HG03558 (cell line): Measurements from ENCODE around the gene SKP1.
A peak's percentile ranks its signal among the peaks of the same experiment; 100 is the strongest.

Source experiments
- ATAC-seq: cut with Tn5 transposase; IDR thresholded peaks from one replicate; pipeline ENCODE4 v1.9.1; 2021; ENCODE audit warnings: moderate number of reproducible peaks; ENCODE audit not compliant: unreplicated experiment; ENCODE audit errors: extremely low read depth

Gene SKP1

DNA sequence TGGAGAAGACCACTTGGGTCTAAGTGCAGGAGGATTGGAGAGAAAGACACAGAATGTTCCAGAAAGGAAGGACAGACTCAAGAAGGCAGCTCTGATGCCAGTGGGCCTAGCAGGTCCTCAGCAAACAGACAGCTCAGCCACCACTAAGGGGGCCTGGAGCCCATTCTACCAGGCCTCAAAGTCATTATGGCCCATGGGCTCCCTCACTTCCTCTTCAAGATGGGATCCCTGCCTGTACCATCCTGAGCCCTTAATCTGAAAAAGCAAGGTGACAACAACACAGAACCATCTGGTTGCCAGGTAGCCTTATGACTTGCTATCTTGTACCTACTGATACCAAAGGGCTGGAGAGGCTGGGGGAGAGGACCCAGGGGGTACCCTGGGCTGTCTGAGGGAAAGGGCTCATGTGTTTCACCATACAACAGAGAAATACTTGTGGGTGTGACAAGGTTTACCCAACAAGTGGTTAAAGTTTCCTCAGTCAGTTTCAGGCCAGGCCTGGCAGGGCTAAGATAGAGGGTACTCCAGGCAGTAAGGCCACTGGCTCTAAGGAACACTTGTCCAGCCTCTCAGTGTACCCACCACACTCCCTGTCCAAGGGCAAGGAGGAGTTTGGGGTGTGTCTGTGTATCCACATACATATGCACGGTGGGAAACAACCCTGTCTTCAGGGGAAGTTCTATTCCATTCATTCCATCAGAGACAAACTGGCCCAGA lies 31.6 kb downstream of the SKP1 start:
- no peak for ATAC-seq

DNA sequence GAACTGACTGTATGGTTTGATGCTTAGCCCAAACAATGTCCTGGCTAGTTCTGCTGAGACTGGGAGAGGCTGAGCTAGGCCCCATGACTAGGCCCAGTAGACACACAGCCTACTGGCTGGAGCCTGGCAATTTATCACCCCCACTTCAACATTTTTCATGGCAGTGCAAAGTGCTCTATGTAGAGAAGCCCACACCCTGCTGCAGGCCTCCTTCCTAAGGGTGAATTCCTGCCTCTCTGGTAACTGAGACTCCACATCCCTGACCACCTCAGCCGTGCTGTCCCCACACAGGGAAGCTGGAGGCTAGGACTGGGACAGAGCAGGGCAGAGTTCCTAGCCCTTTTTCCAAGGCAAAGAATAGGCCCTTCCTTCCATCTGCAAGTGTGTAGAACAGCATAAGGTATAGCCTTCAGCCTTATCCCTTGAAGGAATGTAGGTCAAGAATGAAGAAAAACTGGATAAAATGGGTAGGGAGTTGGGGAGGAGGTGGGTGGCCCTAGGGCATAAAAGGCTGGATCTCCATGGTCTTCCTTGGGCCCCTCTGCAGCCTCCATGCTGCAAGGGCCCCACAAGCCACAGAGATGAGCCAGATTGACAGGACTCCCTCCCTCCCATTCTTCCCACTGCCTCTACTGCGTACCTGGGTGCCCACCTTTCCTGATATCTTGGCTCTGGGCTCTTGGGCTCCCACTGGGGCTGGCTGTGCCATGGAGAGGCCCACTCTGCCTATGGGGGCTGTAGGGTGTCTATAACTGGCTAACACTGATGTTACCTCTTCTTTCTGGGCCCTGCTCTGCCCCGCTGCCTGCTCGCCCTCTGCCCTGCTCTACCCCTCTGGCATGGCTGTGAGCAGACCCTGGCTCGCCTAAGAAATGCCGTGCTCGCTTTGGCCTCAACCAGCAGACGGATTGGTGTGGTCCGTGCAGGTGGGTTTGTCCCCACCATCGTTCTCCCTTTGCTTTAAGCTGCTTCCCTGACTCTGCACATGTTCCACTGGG lies 32.5 kb downstream of the SKP1 start:
- ATAC-seq, result no peak

DNA sequence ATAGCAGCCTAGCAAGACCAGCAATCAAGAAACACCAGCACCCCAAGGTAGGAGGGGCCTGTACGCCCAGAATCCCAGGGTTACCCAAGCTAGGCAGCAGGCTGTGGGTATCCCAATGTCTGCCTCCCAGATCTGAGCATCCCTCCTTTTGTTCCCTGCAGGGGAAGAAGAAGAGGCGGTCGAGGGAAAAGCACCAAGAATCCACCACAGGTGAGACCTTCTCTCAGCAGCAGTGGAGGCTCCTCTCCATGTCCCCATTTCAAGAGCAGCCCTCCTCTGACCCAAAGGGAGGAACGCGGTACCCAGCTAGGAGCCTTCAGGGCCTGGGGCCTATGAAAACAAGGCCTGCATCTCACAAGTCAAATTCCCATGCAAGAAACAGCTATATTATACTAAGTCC lies 33.3 kb downstream of the SKP1 start:
- no peak for ATAC-seq

DNA sequence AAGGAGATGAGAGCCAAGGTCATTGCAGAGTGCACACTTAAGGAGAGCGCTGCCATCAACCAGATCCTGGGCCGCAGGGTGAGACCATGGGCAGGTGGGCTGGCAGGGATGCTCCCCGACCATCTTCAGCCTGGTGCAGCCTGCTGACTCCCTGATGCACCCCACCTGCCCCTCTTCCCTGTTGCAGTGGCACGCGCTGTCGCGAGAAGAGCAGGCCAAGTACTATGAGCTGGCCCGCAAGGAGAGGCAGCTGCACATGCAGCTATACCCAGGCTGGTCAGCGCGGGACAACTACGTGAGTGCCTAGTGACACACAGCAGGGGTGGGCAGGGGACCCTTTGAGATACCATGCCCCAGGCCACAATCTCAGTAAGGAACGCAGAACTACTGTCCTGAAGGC lies 33.9 kb downstream of the SKP1 start:
- ATAC-seq, result no peak

DNA sequence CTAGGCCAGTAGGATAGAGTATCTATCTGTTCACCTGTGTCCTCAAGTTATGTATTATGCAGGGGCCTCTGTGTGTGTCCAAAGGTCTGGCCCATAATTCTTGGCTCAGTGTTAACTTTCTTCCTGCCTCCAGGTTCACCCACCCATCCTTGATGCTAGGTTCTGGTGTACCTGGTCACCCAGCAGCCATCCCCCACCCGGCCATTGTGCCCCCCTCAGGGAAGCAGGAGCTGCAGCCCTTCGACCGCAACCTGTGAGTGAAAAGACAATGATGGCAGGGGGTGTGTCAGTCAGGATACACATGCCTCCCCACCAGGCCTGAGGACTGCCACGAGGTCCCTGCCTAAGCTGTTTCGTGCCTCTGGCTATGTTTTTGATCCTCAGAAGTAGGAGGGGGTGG lies 34.7 kb downstream of the SKP1 start:
- ATAC-seq, result no peak

DNA sequence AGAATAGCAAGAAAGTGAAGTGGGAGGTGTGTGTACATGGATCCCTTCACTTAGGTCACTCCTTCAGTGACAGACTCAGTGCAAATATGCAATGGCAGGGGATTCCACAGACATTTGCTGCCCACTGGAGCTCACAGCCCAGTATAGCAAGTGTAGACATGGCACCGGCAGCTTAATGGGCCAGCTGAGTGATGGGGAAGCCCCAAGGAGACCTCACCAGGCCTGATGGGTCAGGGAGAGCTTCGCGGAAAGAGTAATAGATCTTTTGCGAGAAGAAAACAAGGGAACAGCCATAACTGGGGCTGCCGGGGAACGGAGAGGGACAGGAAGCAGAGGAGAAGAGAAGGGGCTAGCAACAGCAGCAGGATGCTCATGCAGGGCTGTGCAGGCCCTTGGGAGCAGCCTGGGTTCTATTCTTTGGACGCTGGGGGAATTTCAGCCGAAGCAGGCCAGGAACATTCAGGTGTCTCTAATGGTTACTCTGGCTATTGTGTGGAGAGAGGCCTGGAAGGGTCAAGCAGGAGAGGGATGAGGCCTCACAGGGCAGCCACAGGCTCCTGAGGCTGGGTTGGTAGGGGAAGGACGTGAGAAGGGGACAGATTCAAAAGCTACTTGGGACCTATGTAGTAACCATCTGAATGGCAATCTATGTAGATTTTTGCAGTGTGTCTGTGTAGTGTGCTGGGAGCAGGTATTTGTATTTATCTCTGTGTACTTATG lies 35.3 kb downstream of the SKP1 start:
- ATAC-seq, result no peak

DNA sequence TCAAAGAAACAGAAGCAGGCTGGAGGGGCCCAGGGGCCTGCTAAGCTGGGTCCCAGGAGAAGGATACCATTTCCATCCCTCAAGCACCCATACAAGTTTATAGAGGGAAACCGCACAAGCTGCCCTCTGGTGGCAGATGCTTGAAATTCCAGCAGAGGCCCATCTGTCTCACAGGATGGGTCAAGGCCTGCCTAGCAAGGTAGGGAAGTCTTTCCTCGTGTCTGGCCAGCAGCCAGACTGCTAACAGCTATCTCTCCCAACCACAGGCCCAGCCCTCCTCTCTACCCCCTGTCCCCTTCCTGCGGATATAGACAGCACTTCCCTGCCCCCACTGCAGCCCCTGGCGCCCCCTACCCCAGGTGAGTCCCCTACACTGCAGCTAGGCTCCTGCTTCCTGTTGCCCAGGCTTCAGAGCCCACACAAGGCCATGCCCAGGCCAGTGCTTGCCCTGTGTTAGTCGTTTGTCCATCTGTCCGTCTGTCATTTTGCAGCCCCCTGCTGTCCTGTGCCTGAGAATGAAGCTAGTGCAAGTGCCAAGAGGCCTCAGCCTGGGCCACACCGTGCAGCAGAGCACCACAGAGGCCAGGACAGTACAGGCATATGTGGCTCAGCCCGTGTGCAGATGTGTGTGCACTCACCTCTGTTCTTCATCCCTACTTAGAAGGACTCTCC lies 36.1 kb downstream of the SKP1 start:
- no peak for ATAC-seq

DNA sequence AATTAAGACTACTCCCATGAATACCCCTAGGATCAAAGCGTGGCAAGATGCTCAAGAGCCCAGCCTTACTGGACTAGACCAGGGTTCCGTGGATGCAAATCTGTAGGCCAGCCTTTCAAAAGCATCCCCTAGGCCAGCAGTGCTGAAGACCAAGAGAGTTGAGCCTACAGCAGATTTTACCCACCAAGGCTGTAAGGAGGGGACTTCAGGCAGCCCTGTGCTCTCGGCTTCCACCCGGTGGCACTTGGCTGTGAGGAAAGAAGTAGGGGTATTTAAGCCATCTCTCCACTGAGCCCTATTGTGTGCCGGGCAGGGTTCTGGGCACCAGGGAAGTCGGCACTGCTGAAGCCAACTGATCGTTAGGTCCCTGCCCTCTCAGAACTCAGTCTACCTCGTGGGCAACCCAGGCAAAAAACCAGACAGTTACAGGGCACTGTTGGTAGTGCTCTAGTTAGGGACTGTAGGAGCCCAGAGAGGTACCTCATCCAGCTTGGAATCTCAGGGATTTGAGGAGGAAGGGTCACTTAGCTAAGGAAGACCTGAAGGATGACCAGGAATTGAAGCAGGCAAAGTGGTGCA lies 36.8 kb downstream of the SKP1 start:
- no peak for ATAC-seq

DNA sequence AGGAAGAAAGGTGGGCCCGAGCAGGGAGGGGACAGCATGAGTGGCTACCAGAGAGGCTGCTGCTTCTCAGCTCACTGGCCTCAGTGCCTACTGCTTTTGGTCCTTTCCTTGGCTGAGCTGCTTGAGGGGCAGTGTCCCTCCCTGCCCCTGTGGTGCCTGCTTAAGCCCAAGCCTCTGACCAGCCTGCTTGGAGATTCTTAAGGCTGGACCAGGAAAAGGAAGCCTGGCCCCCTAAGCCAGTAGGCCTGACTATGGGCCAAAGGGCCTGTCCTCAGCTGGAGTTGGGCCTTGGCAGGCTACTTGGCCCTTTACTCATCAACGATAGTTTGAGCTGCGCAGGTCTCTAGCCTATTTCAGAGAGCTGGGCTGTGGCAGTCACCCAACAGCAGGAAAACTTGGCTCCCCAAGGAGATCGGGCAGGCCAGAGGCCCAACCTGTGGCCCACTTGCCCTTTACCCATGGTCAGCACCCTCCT lies 37.3 kb downstream of the SKP1 start:
- ATAC-seq, result no peak

DNA sequence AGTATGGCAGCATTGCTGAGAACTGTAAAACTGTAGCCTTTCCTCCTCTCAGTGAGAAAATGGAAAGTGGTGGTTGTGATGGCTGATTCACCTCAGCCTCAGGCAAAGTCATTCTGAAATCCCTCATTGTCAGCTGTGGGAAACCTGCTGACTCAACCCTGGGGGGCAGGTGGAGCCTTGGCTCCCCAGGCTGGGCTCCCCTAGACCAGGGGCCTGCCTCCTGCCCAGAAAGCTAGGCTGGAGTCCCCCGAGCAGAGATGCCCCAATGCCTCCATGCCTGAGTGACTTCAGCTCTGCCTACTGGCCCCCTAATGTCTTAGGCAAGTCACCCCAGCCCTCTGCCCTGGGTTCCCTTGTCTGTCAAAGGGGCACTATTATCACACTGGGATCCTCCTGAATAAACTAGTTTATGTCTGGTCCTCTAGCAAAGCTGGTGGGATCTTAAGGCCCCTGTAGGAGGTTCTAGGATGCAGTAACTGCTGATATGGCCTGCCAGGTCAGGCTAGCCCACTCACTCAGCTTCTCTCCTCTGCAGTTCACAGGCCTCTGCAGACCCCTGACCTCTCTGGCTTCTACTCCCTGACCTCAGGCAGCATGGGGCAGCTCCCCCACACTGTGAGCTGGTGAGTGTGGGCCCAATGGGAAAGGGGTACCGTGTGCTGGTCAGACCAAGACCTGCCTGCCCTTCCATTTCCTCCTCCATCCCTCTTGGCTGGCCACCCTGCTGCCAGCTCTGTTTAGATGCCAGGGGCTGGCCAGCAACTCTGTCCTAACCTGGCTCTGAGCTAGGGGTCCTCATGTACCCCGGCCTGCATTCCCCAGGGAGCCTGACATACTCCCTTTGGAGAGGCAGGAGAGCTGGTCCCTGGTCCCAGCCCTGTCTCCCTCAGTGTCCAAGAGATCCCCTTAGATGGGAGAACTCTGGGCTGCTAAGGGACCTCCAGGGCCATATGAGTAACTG lies 38.1 kb downstream of the SKP1 start:
- peak; percentile 71 for ATAC-seq

DNA sequence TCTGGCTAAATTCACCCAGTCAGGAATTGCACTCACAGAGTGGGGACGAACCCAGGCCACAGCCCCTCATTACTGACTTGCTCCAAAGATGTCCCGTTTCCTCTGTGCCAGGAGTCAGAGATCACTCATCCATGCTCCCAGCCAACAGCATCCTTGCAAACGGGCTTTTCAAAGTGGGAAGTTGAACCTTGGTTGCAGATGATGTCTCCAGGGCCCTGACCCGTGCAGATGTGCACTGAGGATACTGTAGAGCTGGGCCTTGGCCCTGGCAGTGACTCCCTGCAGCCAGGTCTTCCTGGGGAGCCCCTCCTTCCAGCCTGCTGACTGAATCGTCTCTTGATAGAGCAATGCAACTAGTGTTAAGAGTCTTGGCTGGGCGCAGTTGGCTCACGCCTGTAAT lies 40.0 kb downstream of the SKP1 start:
- no peak for ATAC-seq

DNA sequence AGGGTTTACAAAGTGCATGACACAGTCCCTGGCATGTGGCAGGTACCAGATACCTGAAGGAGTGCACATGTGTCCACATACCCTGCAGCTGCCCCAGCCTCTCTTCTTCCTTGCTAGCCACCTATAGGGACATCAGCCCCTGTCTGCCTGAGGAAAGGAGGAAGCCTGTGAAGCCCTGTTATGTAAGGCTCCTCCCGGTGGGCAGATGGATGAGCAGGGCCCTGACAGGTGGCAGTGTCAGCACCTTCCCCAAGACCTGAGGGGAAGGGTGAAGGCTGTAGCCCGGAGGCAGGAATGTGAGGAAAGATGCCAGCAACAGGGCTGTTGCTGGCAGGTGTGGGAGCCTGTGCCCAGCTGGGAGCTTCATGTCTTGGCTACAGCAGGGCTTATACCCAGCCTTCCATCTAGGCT lies 40.5 kb downstream of the SKP1 start:
- no peak for ATAC-seq

DNA sequence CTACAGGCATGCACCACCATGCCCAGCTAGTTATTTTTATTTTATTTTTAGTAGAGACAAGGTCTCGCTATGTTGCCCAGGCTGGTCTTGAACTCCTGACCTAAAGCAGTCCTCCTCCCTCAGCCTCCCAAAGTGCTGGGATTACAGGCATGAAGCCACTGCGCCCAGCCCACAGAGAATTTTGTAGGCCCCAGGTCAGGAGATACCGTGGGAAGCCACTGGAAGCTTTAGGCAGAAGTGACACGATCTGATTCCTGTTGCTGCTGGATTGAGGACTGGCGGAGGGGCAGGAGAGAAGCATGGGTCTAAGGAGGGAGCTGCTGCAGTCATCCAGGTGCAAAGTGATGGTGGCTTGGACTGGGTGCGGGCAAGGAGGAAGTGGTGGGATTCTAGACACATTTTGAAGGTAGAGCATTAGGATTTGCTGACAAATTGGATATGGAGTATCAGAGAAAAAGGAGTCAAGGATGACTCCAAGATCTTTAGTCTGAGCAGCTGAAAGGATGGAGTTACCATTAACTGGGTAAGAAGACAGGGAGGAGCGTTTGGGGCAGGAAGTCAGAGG lies 41.6 kb downstream of the SKP1 start:
- ATAC-seq, result no peak

DNA sequence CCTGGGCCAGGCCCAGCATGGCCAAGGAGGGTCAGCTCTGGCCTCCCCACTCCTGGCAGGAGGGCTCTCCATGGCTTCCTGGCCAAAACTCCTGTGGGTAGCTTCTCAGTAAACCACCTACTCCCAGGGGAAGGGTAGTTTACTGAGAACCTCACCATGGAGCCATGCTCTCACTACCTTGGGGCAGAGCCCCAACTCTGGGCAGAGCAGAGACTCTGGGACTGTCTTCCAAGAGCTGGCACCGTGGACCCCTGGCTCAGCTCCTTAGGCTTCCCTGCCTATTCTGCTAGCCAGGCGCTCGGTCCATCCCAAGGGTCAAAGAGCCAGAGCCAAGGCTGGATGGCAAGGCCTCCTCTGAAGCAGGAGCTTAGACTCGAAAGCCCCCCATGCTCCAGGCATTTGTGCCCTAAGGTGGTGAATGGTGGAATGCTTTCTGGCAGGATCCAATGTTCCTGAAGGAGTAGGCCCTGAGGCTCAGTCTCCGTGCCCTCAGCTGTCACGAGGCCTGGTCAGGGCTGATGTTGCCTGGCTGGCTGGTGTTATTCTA lies 42.7 kb downstream of the SKP1 start:
- ATAC-seq, result no peak

DNA sequence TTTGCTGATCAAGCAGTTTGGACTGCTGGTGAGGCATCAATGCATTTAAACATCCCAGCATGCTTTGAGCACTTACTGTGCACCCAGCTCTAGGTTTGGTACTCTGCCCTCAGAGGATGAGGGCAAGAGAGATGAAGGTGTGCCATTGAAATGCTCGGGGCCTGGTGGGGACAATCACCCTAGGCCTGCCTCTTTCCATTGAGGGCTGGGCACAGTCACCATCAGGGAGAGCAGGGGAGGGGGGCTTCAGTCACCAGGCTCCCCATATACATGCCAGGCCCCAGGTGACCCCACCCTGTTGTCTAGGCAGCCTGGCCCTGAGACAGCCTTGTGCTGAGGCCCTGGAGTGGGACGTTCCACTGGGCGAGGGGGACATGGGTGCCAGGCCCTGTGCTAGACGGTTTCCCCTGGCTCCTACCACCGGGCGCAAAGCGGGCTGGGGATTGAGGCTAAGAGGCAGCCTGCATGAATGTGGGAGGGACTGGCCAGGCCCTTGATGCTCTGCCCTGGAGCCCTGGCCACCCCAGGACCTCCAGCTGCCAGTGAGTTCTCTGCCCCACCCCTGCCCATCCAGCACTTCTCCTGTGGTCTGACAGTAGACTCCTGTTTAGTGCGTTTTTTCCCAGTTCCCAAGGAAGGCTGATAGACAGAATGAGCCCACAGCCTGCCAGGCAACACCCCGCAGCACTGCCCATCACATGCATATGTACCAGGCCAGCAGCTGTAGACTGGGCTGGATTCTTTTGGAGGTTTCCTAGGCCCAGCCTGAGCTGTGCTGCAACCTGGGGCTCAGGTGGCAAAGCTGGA lies 43.4 kb downstream of the SKP1 start:
- ATAC-seq, result no peak

DNA sequence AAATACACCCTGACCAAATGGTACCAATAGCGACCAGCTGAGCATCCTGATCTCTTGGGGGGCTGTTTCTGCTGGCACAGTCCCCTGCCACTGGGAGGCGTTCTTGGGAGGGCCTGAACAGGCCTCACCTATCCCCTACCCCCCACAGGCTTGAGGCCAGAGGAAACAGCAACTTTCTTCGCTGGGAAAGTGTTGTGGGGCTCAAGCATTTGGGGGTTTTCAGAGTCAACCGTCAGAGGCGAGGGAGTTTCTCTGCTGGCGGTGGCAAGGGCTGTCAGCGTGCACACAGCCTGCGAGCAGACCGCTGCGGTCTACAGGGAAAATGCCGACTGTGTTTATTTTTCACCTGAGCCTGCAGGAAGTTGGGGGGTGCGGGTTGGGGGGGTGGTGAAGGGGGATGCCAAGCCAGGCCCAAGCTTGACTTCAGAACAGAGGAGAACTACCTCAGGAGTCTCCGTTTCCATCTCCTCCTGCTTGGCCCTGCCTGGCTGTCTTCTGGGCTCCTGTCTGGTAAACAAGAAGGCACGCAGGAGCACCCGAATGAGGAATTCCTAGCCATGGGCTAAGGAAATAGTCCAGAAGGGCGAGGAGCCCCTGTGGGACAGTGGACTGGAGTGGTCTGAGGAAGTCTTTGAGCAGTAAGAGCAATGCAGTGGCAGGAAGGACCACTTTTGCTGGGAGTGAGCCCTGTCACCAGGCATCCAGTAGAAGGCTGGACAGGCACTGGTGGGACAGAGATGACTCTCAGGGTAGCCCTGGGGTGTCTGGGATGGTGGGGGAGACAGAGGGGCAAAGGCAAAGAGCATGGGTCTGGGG lies 44.2 kb downstream of the SKP1 start:
- peak; percentile 47 for ATAC-seq
